Endodermal cell (in vitro differentiated cells): ENCODE results near the gene SCUBE1. TPM values are rescaled to one million over a fixed set of nuclear protein-coding genes. Genes with fewer than 3 reads are reported as not detected.

ENCODE experiments used
- DNase-seq: peaks from one replicate; pipeline ENCODE4 v3.0.0-alpha.2; 2017
- H3K27ac ChIP-seq: 2 replicates; pipeline ENCODE4 v1.5.1; 2013; ENCODE audit warnings: mild to moderate bottlenecking, low read depth, low read length, moderate library complexity
- H3K27me3 ChIP-seq: 2 replicates; pipeline ENCODE4 v1.6.1; 2013; ENCODE audit warnings: mild to moderate bottlenecking, low read length, moderate library complexity; ENCODE audit not compliant: insufficient read depth, control insufficient read depth, poor library complexity, severe bottlenecking
- H3K36me3 ChIP-seq: 2 replicates; pipeline ENCODE4 v1.7.0; 2013; ENCODE audit warnings: mild to moderate bottlenecking, low read length, moderate library complexity; ENCODE audit not compliant: control insufficient read depth, insufficient read depth
- H3K4me1 ChIP-seq: one replicate; pipeline ENCODE4 v1.7.0; 2013; ENCODE audit warnings: low read length; ENCODE audit not compliant: control insufficient read depth, insufficient read depth
- H3K4me3 ChIP-seq: 2 replicates; pipeline ENCODE4 v1.5.1; 2013; ENCODE audit warnings: mild to moderate bottlenecking, low read length, moderate library complexity
- H3K9ac ChIP-seq: 2 replicates; pipeline ENCODE4 v1.6.1; 2013; ENCODE audit warnings: mild to moderate bottlenecking, low read length, moderate library complexity; ENCODE audit not compliant: poor library complexity, severe bottlenecking; ENCODE audit errors: extremely low read depth
- H3K9me3 ChIP-seq: 2 replicates; pipeline ENCODE4 v1.6.1; 2013; ENCODE audit warnings: mild to moderate bottlenecking, low read length, moderate library complexity; ENCODE audit not compliant: control insufficient read depth
- H3K27ac Mint-ChIP-seq: 2 replicates; pipeline ENCODE4 v1.8.0; 2020; ENCODE audit warnings: mixed read lengths
- H3K27me3 Mint-ChIP-seq: 2 replicates; pipeline ENCODE4 v1.8.0; 2021; ENCODE audit warnings: mild to moderate bottlenecking, mixed read lengths; ENCODE audit not compliant: insufficient read depth
- H3K36me3 Mint-ChIP-seq: 2 replicates; pipeline ENCODE4 v1.8.0; 2020; ENCODE audit warnings: low read depth, mixed read lengths
- H3K4me1 Mint-ChIP-seq: 2 replicates; pipeline ENCODE4 v1.8.0; 2020; ENCODE audit warnings: mixed read lengths
- H3K4me3 Mint-ChIP-seq: 2 replicates; pipeline ENCODE4 v1.8.0; 2020; ENCODE audit warnings: mild to moderate bottlenecking, moderate library complexity, mixed read lengths
- H3K9me3 Mint-ChIP-seq: 2 replicates; pipeline ENCODE4 v1.8.0; 2020; ENCODE audit warnings: mild to moderate bottlenecking, mixed read lengths
- CTCF ChIP-seq: fragments of 200-600 bp; sonication (generic); conservative IDR thresholded peaks from 2 replicates; pipeline ENCODE4 v1.5.0; 2021; ENCODE audit warnings: antibody characterized with exemption, mild to moderate bottlenecking
- WGBS, 2 experiments: methylation state at CpG; one replicate each; pipeline versions ENCODE4 v1.1.5 to v1.1.7; 2013; ENCODE audit warnings: missing lambda C conversion rate in 2 of 2, mixed read lengths in 1 of 2; ENCODE audit not compliant: insufficient coverage in 1 of 2, insufficient read length in 1 of 2; 5-methylcytosine and 5-hydroxymethylcytosine counted together
- total RNA-seq, 2 donors: library from RNA; stranded (reverse); fragmentation: NEBNext Ultra II Directional in 1 of 2; extraction: Animal tissue kit (Norgen Biotek cat#: 25700) in 1 of 2; gene quantifications; 2 replicates in 1 of 2; 3 replicates in 1 of 2; pipeline ENCODE4 v1.2.1, GENCODE V29; 2021

Gene SCUBE1
- total RNA-seq, 2 donors from 2014 or later = 0.13 to 0.95 TPM

- TF ChIP-seq CTCF = no peak
- H3K36me3 Mint-ChIP-seq = no peaks in the 10 kb centered on the region
- DNase-seq = no peak
- H3K4me3 Mint-ChIP-seq = no peak overlapping the region
- H3K4me3 ChIP-seq = no peak overlapping the region
- H3K9me3 ChIP-seq = no peaks in the 10 kb centered on the region
- no peaks in the 10 kb centered on the region for H3K36me3 ChIP-seq
- no peaks in the 10 kb centered on the region for H3K4me1 Mint-ChIP-seq
- no peaks in the 10 kb centered on the region for H3K27me3 ChIP-seq
- H3K27me3 Mint-ChIP-seq = peaks cover 2% of the 10 kb centered on the region
- H3K27ac ChIP-seq = no peak overlapping the region
- no peak overlapping the region for H3K27ac Mint-ChIP-seq
- 89 to 100% methylated on average over 4 to 8 of the region's 8 CpGs for WGBS, 2 experiments
- H3K9ac ChIP-seq = no peak overlapping the region
- no peaks in the 10 kb centered on the region for H3K9me3 Mint-ChIP-seq
- H3K4me1 ChIP-seq = peaks cover 4% of the 10 kb centered on the region
These were observed 86.1 kb downstream of the SCUBE1 start for GRCh38 chr22:43256976-43257545.

GRCh38 chr22:43256569-43256968, 86.6 kb downstream of the SCUBE1 start:
- H3K27me3 Mint-ChIP-seq = peaks cover 2% of the 10 kb centered on the region
- H3K4me1 Mint-ChIP-seq = no peaks in the 10 kb centered on the region
- TF ChIP-seq CTCF = no peak
- Histone ChIP-seq H3K27ac (no peak overlapping the region), H3K9ac (no peak overlapping the region), H3K9me3 (no peaks in the 10 kb centered on the region), H3K4me3 (no peak overlapping the region), H3K36me3 (no peaks in the 10 kb centered on the region), H3K4me1 (peaks cover 4% of the 10 kb centered on the region), H3K27me3 (no peaks in the 10 kb centered on the region)
- no peak overlapping the region for H3K27ac Mint-ChIP-seq
- no peaks in the 10 kb centered on the region for H3K9me3 Mint-ChIP-seq
- H3K4me3 Mint-ChIP-seq = no peak overlapping the region
- WGBS, 2 experiments = 91 to 93% methylated on average over 8 to 9 of the region's 9 CpGs
- no peaks in the 10 kb centered on the region for H3K36me3 Mint-ChIP-seq
- no peak for DNase-seq

GRCh38 chr22:43255299-43255698, 87.9 kb downstream of the SCUBE1 start:
- Mint-ChIP-seq H3K9me3 (no peaks in the 10 kb centered on the region), H3K4me1 (no peaks in the 10 kb centered on the region), H3K4me3 (no peak overlapping the region), H3K27me3 (peaks cover 2% of the 10 kb centered on the region), H3K27ac (no peak overlapping the region), H3K36me3 (no peaks in the 10 kb centered on the region)
- WGBS, 2 experiments = 92 to 95% methylated on average over 17 to 23 of the region's 23 CpGs
- Histone ChIP-seq H3K9ac (no peak overlapping the region), H3K9me3 (no peaks in the 10 kb centered on the region), H3K36me3 (no peaks in the 10 kb centered on the region), H3K27me3 (no peaks in the 10 kb centered on the region), H3K4me3 (no peak overlapping the region), H3K4me1 (no peaks in the 10 kb centered on the region), H3K27ac (no peak overlapping the region)
- TF ChIP-seq CTCF = no peak
- no peak for DNase-seq
